Hepatocyte (in vitro differentiated cells): ENCODE results near the gene KIFC1. TPM values are rescaled to one million over a fixed set of nuclear protein-coding genes. Genes with fewer than 3 reads are reported as not detected.
"Not testable (repeated sequence)": the region's sequence is repeated elsewhere in the genome, so short reads cannot be mapped to it uniquely, and the experiment has no call there.

Source experiments
- DNase-seq: peaks from one replicate; pipeline ENCODE4 v3.0.0-alpha.2; 2016; ENCODE audit warnings: low spot score
- H2AFZ ChIP-seq: fragments of 200-600 bp; sonication (generic); 2 replicates; pipeline ENCODE4 v1.6.0; 2016; ENCODE audit warnings: antibody characterized with exemption, mild to moderate bottlenecking
- H3K27ac ChIP-seq: fragments of 200-600 bp; sonication (generic); 2 replicates; pipeline ENCODE4 v1.5.1; 2016; ENCODE audit warnings: mild to moderate bottlenecking
- H3K27me3 ChIP-seq: fragments of 200-600 bp; sonication (generic); 2 replicates; pipeline ENCODE4 v1.6.1; 2016
- H3K36me3 ChIP-seq: fragments of 200-600 bp; sonication (generic); replicated peaks from 2 replicates; pipeline ENCODE4 v1.5.1; 2016; ENCODE audit warnings: low read depth; ENCODE audit not compliant: insufficient read depth
- H3K4me1 ChIP-seq: fragments of 200-600 bp; sonication (generic); 2 replicates; pipeline ENCODE4 v1.5.1; 2016; ENCODE audit warnings: mild to moderate bottlenecking, moderate library complexity; ENCODE audit not compliant: insufficient read depth
- H3K4me2 ChIP-seq: fragments of 200-600 bp; sonication (generic); 2 replicates; pipeline ENCODE4 v1.6.0; 2016
- H3K4me3 ChIP-seq: fragments of 200-600 bp; sonication (generic); 2 replicates; pipeline ENCODE4 v1.5.1; 2016; ENCODE audit warnings: mild to moderate bottlenecking
- H3K79me2 ChIP-seq: fragments of 200-600 bp; sonication (generic); 2 replicates; pipeline ENCODE4 v1.6.0; 2017; ENCODE audit warnings: mild to moderate bottlenecking
- H3K9me2 ChIP-seq: fragments of 200-600 bp; sonication (generic); replicated peaks from 2 replicates; pipeline ENCODE4 v1.6.0; 2017; ENCODE audit warnings: mild to moderate bottlenecking; ENCODE audit not compliant: insufficient read depth
- H3K9me3 ChIP-seq: fragments of 200-600 bp; sonication (generic); 2 replicates; pipeline ENCODE4 v1.5.1; 2016; ENCODE audit warnings: low read depth, mild to moderate bottlenecking
- H4K20me1 ChIP-seq: fragments of 200-600 bp; sonication (generic); 2 replicates; pipeline ENCODE4 v1.6.0; 2016; ENCODE audit warnings: mild to moderate bottlenecking; ENCODE audit not compliant: insufficient read depth, poor library complexity, severe bottlenecking
- EZH2 ChIP-seq: fragments of 200-600 bp; sonication (generic); IDR thresholded peaks from 2 replicates; pipeline ENCODE4 v1.6.1; 2016; ENCODE audit warnings: antibody characterized with exemption, mild to moderate bottlenecking, borderline replicate concordance
- EZH2phosphoT487 ChIP-seq: fragments of 200-600 bp; sonication (generic); IDR thresholded peaks from one replicate; pipeline ENCODE4 v1.6.1; 2018; ENCODE audit warnings: antibody characterized with exemption, mild to moderate bottlenecking, low read depth, moderate library complexity; ENCODE audit not compliant: unreplicated experiment, severe bottlenecking
- WGBS: methylation state at CpG from one replicate; pipeline ENCODE4 v1.1.6; 2016; ENCODE audit warnings: low lambda C conversion rate; ENCODE audit errors: missing lambda C conversion rate; 5-methylcytosine and 5-hydroxymethylcytosine counted together
- polyA plus RNA-seq: library from polyadenylated mRNA; unstranded; fragments of >200 nt; fragmentation: Nextera tagmentation; extraction: Ambion mirVana; gene quantifications from 2 replicates; pipeline ENCODE4 v1.2.1, GENCODE V29; 2016
- total RNA-seq: library from RNA; depleted of rRNA; stranded (reverse); fragments of >200 nt; gene quantifications from 2 replicates; pipeline ENCODE4 v1.2.3, GENCODE V29; 2014
- TF ChIP-seq, protein P1 (sequence below): fragments of 200-600 bp; sonication (generic); IDR thresholded peaks from 2 replicates; pipeline ENCODE4 v1.5.1; 2016; ENCODE audit warnings: antibody characterized with exemption, mild to moderate bottlenecking; ENCODE audit not compliant: poor library complexity

KIFC1 gene
- total and polyA plus RNA-seq, 2 experiments from 2014 or later: 6.1 to 12.7 TPM

DNA sequence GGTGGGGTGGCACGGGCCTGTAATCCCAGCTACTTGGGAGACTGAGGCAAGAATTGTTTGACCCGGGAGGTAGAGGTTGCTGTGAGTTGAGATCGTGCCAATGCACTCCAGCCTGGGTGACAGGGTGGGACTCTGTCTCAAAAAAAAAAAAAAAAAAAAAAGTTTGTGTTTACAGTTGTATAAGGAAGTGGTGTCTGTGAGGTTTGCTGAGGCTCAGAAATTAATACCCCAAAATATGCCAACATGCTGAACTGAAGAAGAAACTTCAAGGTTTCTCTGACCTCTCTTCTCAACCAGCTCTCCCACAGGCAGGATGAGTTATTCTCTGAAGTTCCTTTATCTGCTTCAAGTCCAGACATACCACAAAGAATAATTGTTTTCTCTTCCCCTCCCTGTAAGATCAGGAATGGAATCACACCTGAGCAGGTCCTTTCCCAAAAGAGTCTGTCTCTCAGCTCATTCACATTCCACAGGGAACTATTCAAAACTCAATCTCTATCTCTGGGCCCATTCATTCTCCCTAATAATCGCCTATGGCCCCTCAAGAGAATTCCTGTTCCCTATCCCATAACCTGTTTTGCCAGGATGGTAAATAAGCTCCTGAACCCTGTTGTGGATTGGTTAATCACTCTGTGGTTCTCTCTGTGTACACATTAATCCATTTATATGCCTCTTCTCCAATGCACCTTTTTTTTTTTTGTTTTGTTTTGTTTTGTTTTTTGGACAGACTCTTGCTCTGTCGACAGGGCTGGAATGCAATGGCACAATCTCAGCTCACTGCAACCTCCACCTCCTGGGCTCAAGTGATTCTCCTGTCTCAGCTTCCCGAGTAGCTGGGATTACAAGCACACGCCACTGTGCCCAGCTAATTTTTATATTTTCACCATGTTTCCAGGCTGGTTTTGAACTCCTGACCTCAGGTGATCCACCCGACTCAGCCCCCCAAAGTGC is 17.4 kb upstream of the KIFC1 start:
- H3K9me3 ChIP-seq: no peaks in the 10 kb centered on the region
- H3K4me2 ChIP-seq: no peak overlapping the region
- no peaks in the 10 kb centered on the region for H3K79me2 ChIP-seq
- WGBS: 72% methylated on average over 8 of the region's 8 CpGs
- no peak for DNase-seq
- H3K4me1 ChIP-seq: peaks cover 5% of the 10 kb centered on the region
- TF ChIP-seq EZH2 (no peak), EZH2phosphoT487 (no peak)
- TF ChIP-seq, protein P1, sequence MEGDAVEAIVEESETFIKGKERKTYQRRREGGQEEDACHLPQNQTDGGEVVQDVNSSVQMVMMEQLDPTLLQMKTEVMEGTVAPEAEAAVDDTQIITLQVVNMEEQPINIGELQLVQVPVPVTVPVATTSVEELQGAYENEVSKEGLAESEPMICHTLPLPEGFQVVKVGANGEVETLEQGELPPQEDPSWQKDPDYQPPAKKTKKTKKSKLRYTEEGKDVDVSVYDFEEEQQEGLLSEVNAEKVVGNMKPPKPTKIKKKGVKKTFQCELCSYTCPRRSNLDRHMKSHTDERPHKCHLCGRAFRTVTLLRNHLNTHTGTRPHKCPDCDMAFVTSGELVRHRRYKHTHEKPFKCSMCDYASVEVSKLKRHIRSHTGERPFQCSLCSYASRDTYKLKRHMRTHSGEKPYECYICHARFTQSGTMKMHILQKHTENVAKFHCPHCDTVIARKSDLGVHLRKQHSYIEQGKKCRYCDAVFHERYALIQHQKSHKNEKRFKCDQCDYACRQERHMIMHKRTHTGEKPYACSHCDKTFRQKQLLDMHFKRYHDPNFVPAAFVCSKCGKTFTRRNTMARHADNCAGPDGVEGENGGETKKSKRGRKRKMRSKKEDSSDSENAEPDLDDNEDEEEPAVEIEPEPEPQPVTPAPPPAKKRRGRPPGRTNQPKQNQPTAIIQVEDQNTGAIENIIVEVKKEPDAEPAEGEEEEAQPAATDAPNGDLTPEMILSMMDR: no peak
- no peaks in the 10 kb centered on the region for H3K36me3 ChIP-seq
- H3K27ac ChIP-seq: no peak overlapping the region
- no peak overlapping the region for H2AFZ ChIP-seq
- no peaks in the 10 kb centered on the region for H4K20me1 ChIP-seq
- H3K9me2 ChIP-seq: no peaks in the 10 kb centered on the region
- H3K4me3 ChIP-seq: no peak overlapping the region
- no peaks in the 10 kb centered on the region for H3K27me3 ChIP-seq

DNA sequence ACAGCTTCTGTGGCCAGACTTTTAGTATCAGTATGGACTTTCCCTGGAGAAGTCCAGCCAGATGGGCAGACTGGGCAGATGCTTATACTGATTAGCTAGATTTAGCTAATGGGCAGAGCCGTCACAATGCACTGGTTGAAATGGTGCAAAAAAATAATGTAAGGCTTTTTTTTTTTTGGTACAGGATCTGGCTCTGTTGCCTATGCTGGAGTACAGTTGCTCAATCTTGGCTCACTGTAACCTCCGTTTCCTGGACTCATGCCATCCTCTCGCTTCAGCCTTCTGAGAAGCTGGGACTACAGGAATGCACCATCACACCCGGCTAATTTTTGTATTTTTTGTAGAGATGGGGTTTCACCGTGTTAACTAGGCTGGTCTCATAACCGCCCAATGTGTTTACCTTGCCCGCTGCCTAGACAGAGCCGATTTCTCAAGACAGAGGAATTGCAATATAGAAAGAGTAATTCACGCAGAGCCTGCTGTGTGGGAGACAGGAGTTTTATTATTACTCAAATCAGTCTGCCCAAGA is 16.4 kb upstream of the KIFC1 start:
- Histone ChIP-seq H4K20me1 (no peaks in the 10 kb centered on the region), H2AFZ (no peak overlapping the region), H3K27me3 (no peaks in the 10 kb centered on the region), H3K79me2 (no peaks in the 10 kb centered on the region), H3K4me1 (peaks cover 5% of the 10 kb centered on the region), H3K9me3 (no peaks in the 10 kb centered on the region), H3K27ac (no peak overlapping the region), H3K4me2 (peak overlapping the region; percentile 5), H3K4me3 (no peak overlapping the region), H3K36me3 (no peaks in the 10 kb centered on the region), H3K9me2 (no peaks in the 10 kb centered on the region)
- 64% methylated on average over 9 of the region's 9 CpGs for WGBS
- no peak for TF ChIP-seq EZH2phosphoT487
- TF ChIP-seq EZH2: no peak
- TF ChIP-seq, protein P1: no peak
- peak; percentile 63 for DNase-seq

DNA sequence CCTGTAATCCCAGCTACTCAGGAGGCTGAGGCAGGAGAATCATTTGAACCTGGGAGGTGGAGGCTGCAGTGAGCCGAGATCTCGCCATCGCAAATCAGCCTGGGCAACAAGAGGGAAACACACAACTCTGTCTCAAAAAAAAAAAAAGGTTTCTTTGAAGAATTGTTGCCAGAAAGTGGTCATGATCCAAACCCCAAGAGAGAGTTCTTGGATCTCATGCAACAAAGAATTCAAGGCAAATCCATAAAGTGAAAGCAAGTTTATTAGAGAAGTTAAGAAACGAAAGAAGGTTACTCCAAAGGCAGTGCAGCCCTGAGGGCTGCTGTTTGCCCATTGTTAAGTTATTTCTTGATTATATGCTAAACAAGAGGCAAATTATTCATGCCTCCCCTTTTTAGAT is 14.5 kb upstream of the KIFC1 start:
- no peaks in the 10 kb centered on the region for H3K27me3 ChIP-seq
- H3K4me1 ChIP-seq: peaks cover 5% of the 10 kb centered on the region
- no peak overlapping the region for H3K4me3 ChIP-seq
- no peaks in the 10 kb centered on the region for H3K79me2 ChIP-seq
- H3K27ac ChIP-seq: no peak overlapping the region
- 92% methylated on average over 4 of the region's 4 CpGs for WGBS
- H2AFZ ChIP-seq: no peak overlapping the region
- TF ChIP-seq EZH2phosphoT487 (no peak), EZH2 (no peak)
- TF ChIP-seq, protein P1: no peak
- no peak overlapping the region for H3K4me2 ChIP-seq
- H4K20me1 ChIP-seq: no peaks in the 10 kb centered on the region
- no peaks in the 10 kb centered on the region for H3K9me2 ChIP-seq
- H3K9me3 ChIP-seq: no peaks in the 10 kb centered on the region
- DNase-seq: no peak
- no peaks in the 10 kb centered on the region for H3K36me3 ChIP-seq

DNA sequence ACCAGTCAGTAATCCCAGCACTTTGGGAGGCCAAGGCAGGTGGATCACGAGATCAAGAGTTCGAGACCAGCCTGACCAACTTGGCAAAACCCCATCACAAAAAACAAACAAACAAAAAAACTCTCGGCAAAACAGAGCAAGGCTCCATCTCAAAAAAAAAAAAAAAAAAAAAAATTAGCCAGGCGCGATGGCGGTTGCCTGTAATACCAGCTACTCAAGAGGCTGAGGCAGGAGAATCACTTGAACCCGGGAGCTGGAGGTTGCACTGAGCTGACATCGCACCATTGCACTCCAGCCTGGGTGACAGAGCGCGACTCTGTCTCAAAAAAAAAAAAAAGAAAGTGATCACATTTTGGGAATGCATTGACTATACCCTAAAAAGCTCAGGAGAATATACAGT is 12.4 kb upstream of the KIFC1 start:
- H3K9me2 ChIP-seq, H3K4me2 ChIP-seq, DNase-seq, H3K4me3 ChIP-seq, H3K4me1 ChIP-seq, H2AFZ ChIP-seq, H4K20me1 ChIP-seq, H3K27me3 ChIP-seq, H3K79me2 ChIP-seq, H3K9me3 ChIP-seq, H3K36me3 ChIP-seq, H3K27ac ChIP-seq: not testable (repeated sequence)
- WGBS: 94% methylated on average over 10 of the region's 10 CpGs
